Measurements from ENCODE around the gene RALGPS1. TPM values are rescaled to one million over a fixed set of nuclear protein-coding genes. Genes with fewer than 3 reads are reported as not detected.

The RALGPS1 gene
- polyA plus RNA-seq, 2 of the 4 experiments (the other 2 are of a cell fraction), result 5.0 to 7.9 TPM

- 94% methylated on average over 1 of the region's 1 CpG for WGBS (ENCODE audit: missing lambda C conversion rate)
- Histone ChIP-seq H3K9me3 (no peaks in the 10 kb centered on the region), H3K4me2 (no peak overlapping the region), H3K27ac (no peak overlapping the region), H3K4me1 (peaks cover 3% of the 10 kb centered on the region; the same call in 1 of the 3 replicates), H3K4me3 (no peak overlapping the region)
- ATAC-seq, result no peak
- POLR2A ChIA-PET, result no interaction called here
- TF ChIP-seq, protein P1, sequence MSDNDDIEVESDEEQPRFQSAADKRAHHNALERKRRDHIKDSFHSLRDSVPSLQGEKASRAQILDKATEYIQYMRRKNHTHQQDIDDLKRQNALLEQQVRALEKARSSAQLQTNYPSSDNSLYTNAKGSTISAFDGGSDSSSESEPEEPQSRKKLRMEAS (IDR thresholded peaks at IDR 0.05), result no peak
- TF ChIP-seq SREBF2 (IDR thresholded peaks at IDR 0.05) (no peak), POLR2A (IDR thresholded peaks at IDR 0.05; ENCODE audit: low read length) (no peak), KDM5A (IDR thresholded peaks at IDR 0.05) (no peak), EHF (CRISPR knock-in tag; IDR thresholded peaks at IDR 0.05) (no peak), HOXB13 (CRISPR knock-in tag; IDR thresholded peaks at IDR 0.05; ENCODE audit: low read depth) (no peak), ZSCAN20 (CRISPR knock-in tag; IDR thresholded peaks at IDR 0.05) (no peak), CBX8 (IDR thresholded peaks at IDR 0.05) (no peak), JUN (IDR thresholded peaks at IDR 0.05) (no peak), CHD2 (IDR thresholded peaks at IDR 0.05; ENCODE audit: low read length, partially characterized antibody) (no peak)
- DNase-seq (ENCODE audit: low read depth in 1 of 2, low spot score in 1 of 2), result no peak
- no peak for FAIRE-seq
- CTCF ChIA-PET, result no interaction called here
Measured at GRCh38 chr9:127126971-127127370, 212.4 kb downstream of the RALGPS1 start.

DNA sequence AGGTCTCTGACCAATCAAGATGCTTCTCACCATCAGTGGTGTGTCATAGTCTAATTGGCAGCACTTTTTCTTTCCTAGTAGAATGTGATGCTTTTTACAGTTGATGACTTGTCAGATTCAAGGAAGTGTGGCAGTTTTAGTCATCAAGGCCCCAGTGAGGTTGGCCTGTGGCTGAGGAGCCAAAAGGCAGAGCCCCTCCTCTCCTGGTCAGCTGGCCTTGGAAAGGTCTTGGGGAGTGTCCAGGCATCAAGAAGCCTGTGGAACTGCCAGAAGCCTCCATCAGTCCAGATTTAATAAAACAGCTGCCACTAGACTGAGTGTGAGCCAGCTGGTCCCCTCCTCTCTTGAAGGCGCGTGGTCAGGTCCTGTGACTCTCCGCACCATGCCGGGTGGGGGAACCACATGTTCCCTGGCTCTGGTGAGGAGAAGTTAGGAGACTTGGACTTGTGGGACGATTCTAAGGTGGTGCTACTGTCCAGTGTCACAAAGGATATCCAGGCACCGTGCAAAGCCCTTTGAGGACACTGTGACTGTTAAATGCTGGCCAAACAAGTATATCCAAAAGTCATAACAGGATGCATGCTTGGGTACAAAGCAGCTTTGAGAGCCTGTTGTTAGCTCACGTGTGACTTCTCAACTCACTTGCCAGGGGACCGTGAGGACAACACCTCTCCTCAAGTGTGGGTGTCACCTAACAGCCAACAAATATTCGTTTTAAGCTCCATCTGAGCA lies 213.9 kb downstream of the RALGPS1 start:
- ATAC-seq (no peak), DNase-seq (ENCODE audit: low read depth in 1 of 2, low spot score in 1 of 2) (no peak), FAIRE-seq (no peak)
- 71% methylated on average over 9 of the region's 9 CpGs for WGBS (ENCODE audit: missing lambda C conversion rate)
- POLR2A ChIA-PET, result interaction anchor here (0.6 kb wide), 1 partner anchor 82 kb away, joined by 3 read pairs; no protein-coding TSS in a partner anchor
- Histone ChIP-seq H3K9me3 (no peaks in the 10 kb centered on the region), H3K4me1 (peaks cover 10% of the 10 kb centered on the region), H3K27ac (no peak overlapping the region), H3K4me3 (no peak overlapping the region), H3K4me2 (no peak overlapping the region)
- TF ChIP-seq ZSCAN20 (CRISPR knock-in tag; IDR thresholded peaks at IDR 0.05) (no peak), EHMT2 (IDR thresholded peaks at IDR 0.05; ENCODE audit: low read depth) (no peak), FOSB (CRISPR knock-in tag; IDR thresholded peaks at IDR 0.05) (no peak), ZFP36 (IDR thresholded peaks at IDR 0.05; ENCODE audit: borderline replicate concordance, partially characterized antibody) (no peak), RAD21 (conservative IDR thresholded peaks at IDR 0.05 in 1 of 2, IDR thresholded peaks at IDR 0.05 in 1 of 2) (no peak), ZNF302 (CRISPR knock-in tag; IDR thresholded peaks at IDR 0.05) (no peak), SREBF2 (IDR thresholded peaks at IDR 0.05) (no peak), CHD2 (IDR thresholded peaks at IDR 0.05; ENCODE audit: low read length, partially characterized antibody) (no peak), RFX5 (IDR thresholded peaks at IDR 0.05) (no peak), NR3C1 (IDR thresholded peaks at IDR 0.05) (no peak), ZC3H11A (IDR thresholded peaks at IDR 0.05) (no peak), BHLHE40 (IDR thresholded peaks at IDR 0.05; ENCODE audit: low read depth, low read length) (no peak), CEBPB (IDR thresholded peaks at IDR 0.05) (no peak), GATA3 (IDR thresholded peaks at IDR 0.05; ENCODE audit: borderline replicate concordance) (no peak), SMC3 (IDR thresholded peaks at IDR 0.05) (no peak), TFCP2L1 (CRISPR knock-in tag; IDR thresholded peaks at IDR 0.05) (no peak), NFE2L2 (conservative IDR thresholded peaks at IDR 0.05; ENCODE audit: low read length) (no peak), EHF (CRISPR knock-in tag; IDR thresholded peaks at IDR 0.05) (no peak)
- TF ChIP-seq, protein P2, sequence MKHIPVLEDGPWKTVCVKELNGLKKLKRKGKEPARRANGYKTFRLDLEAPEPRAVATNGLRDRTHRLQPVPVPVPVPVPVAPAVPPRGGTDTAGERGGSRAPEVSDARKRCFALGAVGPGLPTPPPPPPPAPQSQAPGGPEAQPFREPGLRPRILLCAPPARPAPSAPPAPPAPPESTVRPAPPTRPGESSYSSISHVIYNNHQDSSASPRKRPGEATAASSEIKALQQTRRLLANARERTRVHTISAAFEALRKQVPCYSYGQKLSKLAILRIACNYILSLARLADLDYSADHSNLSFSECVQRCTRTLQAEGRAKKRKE (CRISPR knock-in tag; IDR thresholded peaks at IDR 0.05; ENCODE audit: low read depth), result no peak
- CTCF ChIA-PET, result interaction anchor here (1.0 to 6.5 kb wide), 2 partner anchors 8 kb away, joined by 4 to 27 read pairs; partner anchors contain the start of gene ANGPTL2

All from A549 (cell line).